Panc1 (cell line): ENCODE measurements around the gene WDR7. TPM values are rescaled to one million over a fixed set of nuclear protein-coding genes. Genes with fewer than 3 reads are reported as not detected.

Source experiments
- ATAC-seq: fragments of 200-7000 bp; cut with Tn5 transposase; 2 replicates; pipeline ENCODE4 v1.9.1; 2020; ENCODE audit warnings: mild to moderate bottlenecking, moderate library complexity
- BruUV-seq: library from RNA; stranded (reverse); fragments of 400-500 nt; replicated peaks from 2 replicates; lab custom pipeline; 2021; lab: Mats Ljungman, UMichigan
- CTCF ChIA-PET: fragments of 300-600 bp; sonication (Branson Sonifier 250); formaldehyde crosslinking; loops from one replicate; lab custom pipeline; 2022; ENCODE audit warnings: antibody characterized with exemption; lab: Charles Lee
- POLR2A ChIA-PET: fragments of 300-600 bp; sonication (Branson Sonifier 250); formaldehyde crosslinking; loops from one replicate; lab custom pipeline; 2022; ENCODE audit warnings: antibody characterized with exemption; lab: Charles Lee
- DNase-seq: peaks from one replicate; pipeline ENCODE4 v3.0.0-alpha.2; 2010; ENCODE audit warnings: low read depth, low spot score
- H3K27ac ChIP-seq: 2 replicates; pipeline ENCODE4 v1.5.1; 2011; ENCODE audit warnings: mild to moderate bottlenecking, low read length, inconsistent platforms
- H3K27me3 ChIP-seq: fragments of 200-500 bp; sonication (Bioruptor generic); 2 replicates; pipeline ENCODE4 v1.6.0; 2014; ENCODE audit warnings: low read length, inconsistent platforms; ENCODE audit not compliant: control insufficient read depth, insufficient read depth
- H3K36me3 ChIP-seq: fragments of 200-500 bp; sonication (Bioruptor generic); 2 replicates; pipeline ENCODE4 v1.5.1; 2014; ENCODE audit warnings: inconsistent platforms, mild to moderate bottlenecking, low read length, moderate library complexity; ENCODE audit not compliant: control insufficient read depth, insufficient read depth
- H3K4me1 ChIP-seq: 2 replicates; pipeline ENCODE4 v1.5.1; 2011; ENCODE audit warnings: inconsistent platforms, mild to moderate bottlenecking, low read length, moderate library complexity; ENCODE audit not compliant: control insufficient read depth, insufficient read depth
- H3K4me3 ChIP-seq, 2 experiments: 2 replicates each; pipeline ENCODE4 v1.5.1; 2011 to 2012; ENCODE audit warnings: low read depth in 2 of 2, low read length in 2 of 2, mild to moderate bottlenecking in 2 of 2, inconsistent platforms in 1 of 2, moderate library complexity in 1 of 2
- H3K9me3 ChIP-seq: fragments of 200-500 bp; sonication (Bioruptor generic); 2 replicates; pipeline ENCODE4 v1.5.1; 2014; ENCODE audit warnings: low read depth, mild to moderate bottlenecking, inconsistent platforms, low read length, moderate library complexity; ENCODE audit not compliant: control insufficient read depth, insufficient read depth
- POLR2AphosphoS5 ChIP-seq: IDR thresholded peaks from 2 replicates; pipeline ENCODE4 v1.6.1; 2012; ENCODE audit warnings: mild to moderate bottlenecking, low read depth, low read length, moderate library complexity
- SIN3A ChIP-seq: IDR thresholded peaks from 2 replicates; pipeline ENCODE4 v1.6.1; 2012; ENCODE audit warnings: low read depth, mild to moderate bottlenecking, low read length, moderate library complexity, borderline replicate concordance; ENCODE audit not compliant: insufficient read depth
- TCF7L2 ChIP-seq: IDR thresholded peaks from 2 replicates; pipeline ENCODE4 v1.6.1; 2011; ENCODE audit warnings: mild to moderate bottlenecking, low read depth, low read length, inconsistent platforms
- in situ Hi-C: cut with HindIII; loops from 2 replicates; pipeline ENCODE4 v1.10.0; 2016; ENCODE audit warnings: low sequenced_read_pairs, low pct_unique_long_range_greater_than_20kb
- intact Hi-C: fragments of 100-400 bp; cut with micrococcal nuclease; formaldehyde crosslinking; loops from one replicate; pipeline ENCODE4 v1.10.0; 2022; ENCODE audit not compliant: unreplicated experiment
- total RNA-seq: library from RNA; stranded (reverse); gene quantifications from one replicate; pipeline ENCODE4 v1.2.1, GENCODE V29; 2021; ENCODE audit not compliant: unreplicated experiment
- TF ChIP-seq, protein P1 (sequence below): fragments of 450-650 bp; IDR thresholded peaks from 2 replicates; pipeline ENCODE4 v1.5.1; 2017; ENCODE audit warnings: mild to moderate bottlenecking
- TF ChIP-seq, protein P2 (sequence below), 2 experiments: IDR thresholded peaks; 2 replicates each; pipeline ENCODE4 v1.6.1; 2011 to 2012; ENCODE audit warnings: low read depth in 2 of 2, control low read depth in 1 of 2, low read length in 1 of 2, mild to moderate bottlenecking in 1 of 2, moderate library complexity in 1 of 2; ENCODE audit not compliant: insufficient read depth in 1 of 2

WDR7 gene
- total RNA-seq, 1 experiment from 2014 or later = 12.3 TPM

DNA sequence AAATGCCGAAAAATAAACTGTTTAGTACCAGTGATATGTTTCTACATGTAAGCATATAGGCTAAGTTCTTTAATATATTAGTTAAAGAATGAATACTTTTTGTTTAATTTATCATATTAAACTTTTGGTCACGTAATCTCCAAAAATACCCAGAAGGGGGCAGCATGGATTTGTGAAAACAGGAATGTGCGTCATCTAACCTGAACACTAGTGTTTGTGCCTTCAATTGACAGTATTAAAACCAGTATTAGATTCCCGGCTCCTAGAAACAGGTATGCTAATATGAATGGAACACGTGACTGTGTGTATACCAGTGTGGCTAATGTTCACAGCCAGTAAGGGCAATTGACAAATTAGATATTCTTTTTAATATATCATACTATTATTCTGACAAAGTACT is 51.8 kb downstream of the WDR7 start:
- POLR2A ChIA-PET = no interaction called here

DNA sequence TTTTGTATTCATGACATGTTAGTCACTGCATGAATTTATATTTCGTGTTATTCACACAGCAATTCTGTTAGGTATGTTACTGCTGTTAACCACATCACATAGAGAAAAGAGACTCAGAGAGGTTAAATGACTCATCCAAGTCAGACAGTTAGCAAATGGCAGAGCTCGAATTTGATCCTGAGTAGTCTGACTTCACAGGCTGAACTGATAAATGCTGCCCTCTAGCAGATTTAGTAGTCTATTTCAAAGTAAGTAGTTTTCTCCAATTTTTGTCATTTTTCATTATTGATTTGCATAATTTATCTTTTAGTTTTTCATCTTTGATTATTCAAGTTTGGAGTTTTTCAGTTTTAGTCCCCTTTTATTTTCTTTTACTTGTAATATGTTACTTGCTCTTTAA is 58.3 kb downstream of the WDR7 start:
- CTCF ChIA-PET = no interaction called here
- in situ Hi-C loops = no loop called here
- intact Hi-C loops = no loop called here

More for the DNA sequence above, 51.8 kb downstream of the WDR7 start:
- TF ChIP-seq TCF7L2 (no peak), SIN3A (no peak)
- TF ChIP-seq, protein P1, sequence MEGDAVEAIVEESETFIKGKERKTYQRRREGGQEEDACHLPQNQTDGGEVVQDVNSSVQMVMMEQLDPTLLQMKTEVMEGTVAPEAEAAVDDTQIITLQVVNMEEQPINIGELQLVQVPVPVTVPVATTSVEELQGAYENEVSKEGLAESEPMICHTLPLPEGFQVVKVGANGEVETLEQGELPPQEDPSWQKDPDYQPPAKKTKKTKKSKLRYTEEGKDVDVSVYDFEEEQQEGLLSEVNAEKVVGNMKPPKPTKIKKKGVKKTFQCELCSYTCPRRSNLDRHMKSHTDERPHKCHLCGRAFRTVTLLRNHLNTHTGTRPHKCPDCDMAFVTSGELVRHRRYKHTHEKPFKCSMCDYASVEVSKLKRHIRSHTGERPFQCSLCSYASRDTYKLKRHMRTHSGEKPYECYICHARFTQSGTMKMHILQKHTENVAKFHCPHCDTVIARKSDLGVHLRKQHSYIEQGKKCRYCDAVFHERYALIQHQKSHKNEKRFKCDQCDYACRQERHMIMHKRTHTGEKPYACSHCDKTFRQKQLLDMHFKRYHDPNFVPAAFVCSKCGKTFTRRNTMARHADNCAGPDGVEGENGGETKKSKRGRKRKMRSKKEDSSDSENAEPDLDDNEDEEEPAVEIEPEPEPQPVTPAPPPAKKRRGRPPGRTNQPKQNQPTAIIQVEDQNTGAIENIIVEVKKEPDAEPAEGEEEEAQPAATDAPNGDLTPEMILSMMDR = peak; percentile 40; the same call in 1 of the 2 replicates
- CTCF ChIA-PET = interaction anchor here (0.7 kb wide), 1 partner anchor 735 kb away, joined by 3 read pairs; no protein-coding TSS in a partner anchor
- H3K9me3 ChIP-seq = no peaks in the 10 kb centered on the region
- no peaks in the 10 kb centered on the region for H3K36me3 ChIP-seq
- no peaks in the 10 kb centered on the region for H3K4me1 ChIP-seq
- in situ Hi-C loops (no loop called here), intact Hi-C loops (no loop called here)
- BruUV-seq = no TSS peak
- H3K27ac ChIP-seq = no peak overlapping the region
- peak; percentile 13 for DNase-seq
- no peak for ATAC-seq
- H3K4me3 ChIP-seq = no peak overlapping the region
- no peaks in the 10 kb centered on the region for H3K27me3 ChIP-seq

More for the DNA sequence above, 58.3 kb downstream of the WDR7 start:
- DNase-seq (peak; percentile 18), ATAC-seq (peak; percentile 62; the same call in 1 of the 2 replicates)
- TF ChIP-seq, protein P1 = no peak; the same call in 1 of the 2 replicates
- TF ChIP-seq SIN3A (no peak), TCF7L2 (no peak), POLR2AphosphoS5 (no peak)
- TF ChIP-seq, protein P2, sequence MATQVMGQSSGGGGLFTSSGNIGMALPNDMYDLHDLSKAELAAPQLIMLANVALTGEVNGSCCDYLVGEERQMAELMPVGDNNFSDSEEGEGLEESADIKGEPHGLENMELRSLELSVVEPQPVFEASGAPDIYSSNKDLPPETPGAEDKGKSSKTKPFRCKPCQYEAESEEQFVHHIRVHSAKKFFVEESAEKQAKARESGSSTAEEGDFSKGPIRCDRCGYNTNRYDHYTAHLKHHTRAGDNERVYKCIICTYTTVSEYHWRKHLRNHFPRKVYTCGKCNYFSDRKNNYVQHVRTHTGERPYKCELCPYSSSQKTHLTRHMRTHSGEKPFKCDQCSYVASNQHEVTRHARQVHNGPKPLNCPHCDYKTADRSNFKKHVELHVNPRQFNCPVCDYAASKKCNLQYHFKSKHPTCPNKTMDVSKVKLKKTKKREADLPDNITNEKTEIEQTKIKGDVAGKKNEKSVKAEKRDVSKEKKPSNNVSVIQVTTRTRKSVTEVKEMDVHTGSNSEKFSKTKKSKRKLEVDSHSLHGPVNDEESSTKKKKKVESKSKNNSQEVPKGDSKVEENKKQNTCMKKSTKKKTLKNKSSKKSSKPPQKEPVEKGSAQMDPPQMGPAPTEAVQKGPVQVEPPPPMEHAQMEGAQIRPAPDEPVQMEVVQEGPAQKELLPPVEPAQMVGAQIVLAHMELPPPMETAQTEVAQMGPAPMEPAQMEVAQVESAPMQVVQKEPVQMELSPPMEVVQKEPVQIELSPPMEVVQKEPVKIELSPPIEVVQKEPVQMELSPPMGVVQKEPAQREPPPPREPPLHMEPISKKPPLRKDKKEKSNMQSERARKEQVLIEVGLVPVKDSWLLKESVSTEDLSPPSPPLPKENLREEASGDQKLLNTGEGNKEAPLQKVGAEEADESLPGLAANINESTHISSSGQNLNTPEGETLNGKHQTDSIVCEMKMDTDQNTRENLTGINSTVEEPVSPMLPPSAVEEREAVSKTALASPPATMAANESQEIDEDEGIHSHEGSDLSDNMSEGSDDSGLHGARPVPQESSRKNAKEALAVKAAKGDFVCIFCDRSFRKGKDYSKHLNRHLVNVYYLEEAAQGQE (IDR thresholded peaks at IDR 0.05; ENCODE audit: insufficient read depth in 1 of 2, low read depth in 2 of 2, low read length in 1 of 2) = no peak
- no peaks in the 10 kb centered on the region for H3K9me3 ChIP-seq
- no peak overlapping the region for H3K27ac ChIP-seq
- no peaks in the 10 kb centered on the region for H3K27me3 ChIP-seq
- H3K4me1 ChIP-seq = no peaks in the 10 kb centered on the region
- H3K4me3 ChIP-seq = no peak overlapping the region
- POLR2A ChIA-PET = no interaction called here
- BruUV-seq = no TSS peak
- no peaks in the 10 kb centered on the region for H3K36me3 ChIP-seq
